ENCODE measurements around the gene AGRN. TPM values are rescaled to one million over a fixed set of nuclear protein-coding genes. Genes with fewer than 3 reads are reported as not detected.
A peak's percentile ranks its signal among the peaks of the same experiment; 100 is the strongest.

AGRN gene
- total and polyA plus RNA-seq, 8 donors = 96.8 to 208 (median 149) TPM

GRCh38 chr1:1086911-1087341 is 67.0 kb downstream of the AGRN start:
- H3K27me3 ChIP-seq = no peaks in the 10 kb centered on the region
- H3K9me3 ChIP-seq = no peaks in the 10 kb centered on the region
- intact Hi-C loops (cut with DNase I) = no loop called here
- DNase-seq (no peak), ATAC-seq (no peak)
- H3K27ac ChIP-seq = no peak overlapping the region
- no peaks in the 10 kb centered on the region for H3K4me1 ChIP-seq
- H3K36me3 ChIP-seq = peaks cover 0 to 21% of the 10 kb centered on the region in 2 donors
- no peak for TF ChIP-seq CTCF (IDR thresholded peaks at IDR 0.05)
- no peak overlapping the region for H3K4me3 ChIP-seq

- DNase-seq (no peak), ATAC-seq (no peak)
- Histone ChIP-seq H3K4me1 (no peaks in the 10 kb centered on the region), H3K4me3 (no peak overlapping the region), H3K27me3 (no peaks in the 10 kb centered on the region), H3K36me3 (peaks cover 0 to 16% of the 10 kb centered on the region in 2 donors), H3K9me3 (no peaks in the 10 kb centered on the region), H3K27ac (no peak overlapping the region)
- TF ChIP-seq CTCF (IDR thresholded peaks at IDR 0.05) = no peak
- intact Hi-C loops (cut with DNase I) = no loop called here
These were observed 67.6 kb downstream of the AGRN start for GRCh38 chr1:1087351-1088028.

GRCh38 chr1:1088029-1088800 is 68.3 kb downstream of the AGRN start:
- Histone ChIP-seq H3K27me3 (no peaks in the 10 kb centered on the region), H3K27ac (no peak overlapping the region), H3K4me1 (no peaks in the 10 kb centered on the region), H3K9me3 (no peaks in the 10 kb centered on the region), H3K4me3 (no peak overlapping the region), H3K36me3 (peaks cover 0 to 9% of the 10 kb centered on the region in 2 donors)
- TF ChIP-seq CTCF (IDR thresholded peaks at IDR 0.05) = no peak
- intact Hi-C loops (cut with DNase I) = no loop called here
- no peak for DNase-seq
- ATAC-seq = no peak

GRCh38 chr1:1088801-1089680 is 69.1 kb downstream of the AGRN start:
- Histone ChIP-seq H3K36me3 (peaks cover 0 to 3% of the 10 kb centered on the region in 2 donors), H3K27me3 (no peaks in the 10 kb centered on the region), H3K4me1 (no peaks in the 10 kb centered on the region), H3K27ac (no peak overlapping the region), H3K4me3 (no peak overlapping the region), H3K9me3 (no peaks in the 10 kb centered on the region)
- ATAC-seq (no peak), DNase-seq (peak in 1 of 4 donors; percentile 79)
- TF ChIP-seq CTCF (IDR thresholded peaks at IDR 0.05) = no peak
- intact Hi-C loops (cut with DNase I) = no loop called here

All from left lung (tissue), 10 donors.